CD14-positive monocyte (primary cell): Measurements from ENCODE around the gene UBE2D4. TPM values are rescaled to one million over a fixed set of nuclear protein-coding genes. Genes with fewer than 3 reads are reported as not detected.
A peak's percentile ranks its signal among the peaks of the same experiment; 100 is the strongest.
"Not testable (repeated sequence)": the region's sequence is repeated elsewhere in the genome, so short reads cannot be mapped to it uniquely, and the experiment has no call there.

Experiments used
- DNase-seq, 3 donors: peaks; one replicate each; pipeline ENCODE4 v3.0.0-alpha.2; 2011 to 2022
- H2AFZ ChIP-seq: 2 replicates; pipeline ENCODE4 v1.6.0; 2012; ENCODE audit warnings: mild to moderate bottlenecking, low read depth, low read length, inconsistent platforms; ENCODE audit not compliant: insufficient read depth, poor library complexity, severe bottlenecking
- H3K27ac ChIP-seq, 2 donors: 1 replicate in 1 of 2; 2 replicates in 1 of 2; pipeline ENCODE4 v1.5.1; 2012 to 2013; ENCODE audit warnings: low read length in 2 of 2, control low read depth in 1 of 2, inconsistent platforms in 1 of 2, low read depth in 1 of 2, mild to moderate bottlenecking in 1 of 2
- H3K27me3 ChIP-seq, 2 donors: one replicate each; pipeline versions ENCODE4 v1.6.0 to v1.6.1; 2011 to 2013; ENCODE audit warnings: low read length in 2 of 2; ENCODE audit not compliant: control insufficient read depth in 2 of 2, insufficient read depth in 2 of 2
- H3K36me3 ChIP-seq, 2 donors: replicated peaks in 1 of 2; 1 replicate in 1 of 2; 2 replicates in 1 of 2; pipeline versions ENCODE4 v1.5.1 to v1.6.1; 2012 to 2013; ENCODE audit warnings: low read length in 2 of 2, control low read depth in 1 of 2, inconsistent platforms in 1 of 2, mild to moderate bottlenecking in 1 of 2; ENCODE audit not compliant: insufficient read depth in 2 of 2, control insufficient read depth in 1 of 2
- H3K4me1 ChIP-seq, 2 donors: 1 replicate in 1 of 2; 2 replicates in 1 of 2; pipeline versions ENCODE4 v1.5.1 to v1.6.1; 2012 to 2013; ENCODE audit warnings: low read length in 2 of 2, control low read depth in 1 of 2, inconsistent platforms in 1 of 2, mild to moderate bottlenecking in 1 of 2, moderate library complexity in 1 of 2; ENCODE audit not compliant: insufficient read depth in 2 of 2, control insufficient read depth in 1 of 2
- H3K4me2 ChIP-seq: replicated peaks from 2 replicates; pipeline ENCODE3; 2012; ENCODE audit warnings: low read length, moderate library complexity, mild to moderate bottlenecking; ENCODE audit not compliant: poor library complexity, severe bottlenecking; ENCODE audit errors: extremely low read depth
- H3K4me3 ChIP-seq, 3 experiments: fragments of 200-600 bp in 1 of 3; sonication (generic) in 1 of 3; replicated peaks in 1 of 3; 1 replicate in 2 of 3; 2 replicates in 1 of 3; pipeline ENCODE4 v1.5.1; 2011 to 2013; ENCODE audit warnings: low read length in 3 of 3, mild to moderate bottlenecking in 3 of 3, control low read depth in 2 of 3, low read depth in 2 of 3, inconsistent platforms in 1 of 3, moderate library complexity in 1 of 3
- H3K79me2 ChIP-seq: 2 replicates; pipeline ENCODE4 v1.6.0; 2012; ENCODE audit warnings: mild to moderate bottlenecking, control low read depth, inconsistent platforms, low read length, moderate library complexity; ENCODE audit not compliant: insufficient read depth
- H3K9ac ChIP-seq: 2 replicates; pipeline ENCODE4 v1.6.0; 2017; ENCODE audit warnings: low read length, mild to moderate bottlenecking; ENCODE audit not compliant: insufficient read depth, poor library complexity, severe bottlenecking
- H3K9me3 ChIP-seq, 2 donors: replicated peaks in 1 of 2; 1 replicate in 1 of 2; 2 replicates in 1 of 2; pipeline versions ENCODE4 v1.5.1 to v1.6.1; 2012 to 2013; ENCODE audit warnings: low read length in 2 of 2, control low read depth in 1 of 2; ENCODE audit not compliant: control insufficient read depth in 1 of 2, insufficient read depth in 1 of 2
- H4K20me1 ChIP-seq: 2 replicates; pipeline ENCODE4 v1.6.0; 2012; ENCODE audit warnings: mild to moderate bottlenecking, low read length, control low read depth, moderate library complexity; ENCODE audit not compliant: insufficient read depth
- H3K27ac Mint-ChIP-seq, 7 donors: one replicate each; pipeline ENCODE4 v1.8.0; 2020; ENCODE audit warnings: mild to moderate bottlenecking in 7 of 7, mixed read lengths in 7 of 7, moderate library complexity in 6 of 7, inconsistent platforms in 2 of 7
- H3K27me3 Mint-ChIP-seq, 3 donors: one replicate each; pipeline ENCODE4 v1.8.0; 2021 to 2022; ENCODE audit warnings: low read depth in 3 of 3, mild to moderate bottlenecking in 3 of 3, mixed read lengths in 3 of 3, moderate library complexity in 3 of 3, inconsistent platforms in 1 of 3
- H3K36me3 Mint-ChIP-seq, 2 donors: one replicate each; pipeline ENCODE4 v1.8.0; 2020; ENCODE audit warnings: mixed read lengths in 2 of 2, inconsistent platforms in 1 of 2, mild to moderate bottlenecking in 1 of 2
- H3K4me1 Mint-ChIP-seq: one replicate; pipeline ENCODE4 v1.8.0; 2020; ENCODE audit warnings: mild to moderate bottlenecking, mixed read lengths
- H3K4me3 Mint-ChIP-seq, 2 donors: one replicate each; pipeline ENCODE4 v1.8.0; 2020; ENCODE audit warnings: mild to moderate bottlenecking in 2 of 2, mixed read lengths in 2 of 2, moderate library complexity in 1 of 2
- H3K9me3 Mint-ChIP-seq, 7 donors: one replicate each; pipeline ENCODE4 v1.8.0; 2020 to 2022; ENCODE audit warnings: mixed read lengths in 7 of 7, mild to moderate bottlenecking in 6 of 7, moderate library complexity in 6 of 7, inconsistent platforms in 2 of 7
- CTCF ChIP-seq: fragments of 200-600 bp; IDR thresholded peaks from one replicate; pipeline ENCODE4 v1.8.0; 2022; ENCODE audit warnings: antibody characterized with exemption, mild to moderate bottlenecking
- WGBS: methylation state at CpG from one replicate; pipeline ENCODE4 v1.1.5; 2013; ENCODE audit warnings: missing lambda C conversion rate; ENCODE audit not compliant: insufficient coverage; 5-methylcytosine and 5-hydroxymethylcytosine counted together
- intact Hi-C, 2 donors: fragments of 100-400 bp; cut with micrococcal nuclease; formaldehyde crosslinking; loops; one replicate each; pipeline versions ENCODE4 v1.15.0 to v1.15.1; 2023
- polyA plus RNA-seq, 3 donors: library from polyadenylated mRNA; depleted of rRNA in 1 of 3; unstranded in 2 of 3; stranded (reverse) in 1 of 3; fragments of 300-500 nt in 2 of 3; fragments of >200 nt in 1 of 3; fragmentation: Illumina TruSeq in 2 of 3; gene quantifications; 1 replicate in 2 of 3; 2 replicates in 1 of 3; pipeline ENCODE4 v1.2.3, GENCODE V29; 2012 to 2021

UBE2D4 gene
- polyA plus RNA-seq, 3 donors, result 8.2 to 10.9 (median 8.8) TPM

- H3K36me3 Mint-ChIP-seq, H2AFZ ChIP-seq, H3K27ac ChIP-seq, H3K27me3 ChIP-seq, H3K4me1 ChIP-seq, H3K79me2 ChIP-seq, H3K9ac ChIP-seq, H3K4me1 Mint-ChIP-seq, H3K27me3 Mint-ChIP-seq, intact Hi-C loops, H4K20me1 ChIP-seq, H3K9me3 ChIP-seq, H3K27ac Mint-ChIP-seq, H3K9me3 Mint-ChIP-seq, H3K4me3 ChIP-seq, H3K36me3 ChIP-seq, H3K4me3 Mint-ChIP-seq, H3K4me2 ChIP-seq, DNase-seq: not testable (repeated sequence)
- peak; percentile 12 for TF ChIP-seq CTCF
- WGBS, result no CpG with 5 or more reads among the region's 2 CpGs
These were observed 57.5 kb downstream of the UBE2D4 start for GRCh38 chr7:43983736-43984135.

GRCh38 chr7:43985904-43986864 lies 59.9 kb downstream of the UBE2D4 start:
- H3K9me3 ChIP-seq, intact Hi-C loops, H3K27ac Mint-ChIP-seq, H3K36me3 ChIP-seq, H3K4me2 ChIP-seq, H3K27me3 ChIP-seq, H3K9ac ChIP-seq, H3K79me2 ChIP-seq, H3K4me1 Mint-ChIP-seq, H4K20me1 ChIP-seq, H3K27ac ChIP-seq, H3K9me3 Mint-ChIP-seq, H2AFZ ChIP-seq, H3K27me3 Mint-ChIP-seq, H3K4me1 ChIP-seq, H3K36me3 Mint-ChIP-seq: not testable (repeated sequence)
- peak overlapping the region in 1 of 2 donors; percentile 68 for H3K4me3 Mint-ChIP-seq
- peak; percentile 49 to 76 (median 70) for DNase-seq
- peak; percentile 80 for TF ChIP-seq CTCF
- H3K4me3 ChIP-seq, result peak overlapping the region in 1 of 3 experiments; percentile 14
- 32% methylated on average over 7 of the region's 33 CpGs for WGBS

- H3K27me3 ChIP-seq, H3K4me3 Mint-ChIP-seq, H3K4me3 ChIP-seq, H3K4me1 Mint-ChIP-seq, DNase-seq, H3K79me2 ChIP-seq, H3K9me3 Mint-ChIP-seq, intact Hi-C loops, H3K27ac Mint-ChIP-seq, H3K9me3 ChIP-seq, H2AFZ ChIP-seq, H3K9ac ChIP-seq, H3K36me3 Mint-ChIP-seq, H3K36me3 ChIP-seq, H3K4me1 ChIP-seq, H3K4me2 ChIP-seq, H3K27me3 Mint-ChIP-seq, H4K20me1 ChIP-seq, H3K27ac ChIP-seq: not testable (repeated sequence)
- WGBS, result no CpG with 5 or more reads among the region's 9 CpGs
These were observed 61.2 kb downstream of the UBE2D4 start for GRCh38 chr7:43987476-43987875.
